H1 (cell line): ENCODE results near the gene SRSF6. TPM values are rescaled to one million over a fixed set of nuclear protein-coding genes. Genes with fewer than 3 reads are reported as not detected.

ENCODE experiments used
- BRCA1 ChIP-seq: IDR thresholded peaks from 2 replicates; pipeline ENCODE4 v1.6.1; 2012; ENCODE audit warnings: low read depth, low read length, improper control_type of control experiment
- GTF2F1 ChIP-seq: IDR thresholded peaks from 2 replicates; pipeline ENCODE4 v1.6.1; 2012; ENCODE audit warnings: low read depth, low read length, improper control_type of control experiment, borderline replicate concordance
- MAFK ChIP-seq: IDR thresholded peaks from 2 replicates; pipeline ENCODE4 v1.6.1; 2012; ENCODE audit warnings: low read depth, mild to moderate bottlenecking, improper control_type of control experiment, low read length
- SP2 ChIP-seq: IDR thresholded peaks from 2 replicates; pipeline ENCODE4 v1.6.1; 2012; ENCODE audit warnings: mild to moderate bottlenecking, low read length, inconsistent platforms
- SP4 ChIP-seq: IDR thresholded peaks from 2 replicates; pipeline ENCODE4 v1.6.1; 2012; ENCODE audit warnings: low read length, inconsistent platforms
- polyA plus RNA-seq, 7 experiments: library from polyadenylated mRNA; depleted of rRNA in 3 of 7; stranded (reverse) in 5 of 7; unstranded in 2 of 7; fragments of >200 nt in 5 of 7; fragments of 200-250 nt in 2 of 7; gene quantifications; 1 replicate in 5 of 7; 2 replicates in 1 of 7; 4 replicates in 1 of 7; pipeline versions ENCODE4 v1.2.1 to v1.2.3, GENCODE V29; 2011 to 2013; ENCODE audit warnings: missing spikeins in 2 of 7, mixed read lengths in 2 of 7
- total RNA-seq: library from RNA; stranded (reverse); fragmentation: NEBNext Ultra II Directional; extraction: Animal tissue kit (Norgen Biotek cat#: 25700); gene quantifications from 2 replicates; pipeline ENCODE4 v1.2.1, GENCODE V29; 2021
- TF ChIP-seq, protein P1 (sequence below), 3 experiments: IDR thresholded peaks; 1 replicate in 2 of 3; 2 replicates in 1 of 3; pipeline versions ENCODE4 v1.5.1 to v1.6.1; 2011; ENCODE audit warnings: low read length in 3 of 3, mild to moderate bottlenecking in 3 of 3, inconsistent platforms in 2 of 3, low read depth in 1 of 3, moderate library complexity in 1 of 3; ENCODE audit not compliant: insufficient read depth in 1 of 3; ENCODE audit errors: control extremely low read depth in 1 of 3

The SRSF6 gene
- total and polyA plus RNA-seq, 2 of the 8 experiments (the other 6 are each of a cell fraction or from before 2014, with no cell fraction given) = 48.0 to 171 TPM

DNA sequence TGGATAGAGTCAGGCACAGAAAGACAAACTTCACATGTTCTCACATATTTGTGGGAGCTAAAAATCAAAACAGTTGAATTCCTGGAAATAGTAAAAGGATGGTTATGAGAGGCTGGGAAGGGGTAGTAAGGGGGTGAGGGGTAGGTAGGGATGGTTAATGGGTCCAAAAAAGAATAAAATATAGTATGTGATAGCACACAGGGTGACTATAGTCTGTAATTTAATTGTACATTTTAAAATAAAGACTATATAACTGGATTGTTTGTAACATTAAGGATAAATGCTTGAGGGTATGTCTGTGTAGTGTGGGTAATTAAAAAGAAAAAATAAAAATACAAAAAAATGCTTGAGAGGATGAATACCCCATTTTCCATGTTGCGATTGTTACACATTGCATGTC is 9.9 kb downstream of the SRSF6 start (continued):
- TF ChIP-seq, protein P1, sequence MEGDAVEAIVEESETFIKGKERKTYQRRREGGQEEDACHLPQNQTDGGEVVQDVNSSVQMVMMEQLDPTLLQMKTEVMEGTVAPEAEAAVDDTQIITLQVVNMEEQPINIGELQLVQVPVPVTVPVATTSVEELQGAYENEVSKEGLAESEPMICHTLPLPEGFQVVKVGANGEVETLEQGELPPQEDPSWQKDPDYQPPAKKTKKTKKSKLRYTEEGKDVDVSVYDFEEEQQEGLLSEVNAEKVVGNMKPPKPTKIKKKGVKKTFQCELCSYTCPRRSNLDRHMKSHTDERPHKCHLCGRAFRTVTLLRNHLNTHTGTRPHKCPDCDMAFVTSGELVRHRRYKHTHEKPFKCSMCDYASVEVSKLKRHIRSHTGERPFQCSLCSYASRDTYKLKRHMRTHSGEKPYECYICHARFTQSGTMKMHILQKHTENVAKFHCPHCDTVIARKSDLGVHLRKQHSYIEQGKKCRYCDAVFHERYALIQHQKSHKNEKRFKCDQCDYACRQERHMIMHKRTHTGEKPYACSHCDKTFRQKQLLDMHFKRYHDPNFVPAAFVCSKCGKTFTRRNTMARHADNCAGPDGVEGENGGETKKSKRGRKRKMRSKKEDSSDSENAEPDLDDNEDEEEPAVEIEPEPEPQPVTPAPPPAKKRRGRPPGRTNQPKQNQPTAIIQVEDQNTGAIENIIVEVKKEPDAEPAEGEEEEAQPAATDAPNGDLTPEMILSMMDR (IDR thresholded peaks at IDR 0.05; ENCODE audit: control extremely low read depth in 1 of 3, insufficient read depth in 1 of 3, low read depth in 1 of 3, low read length in 3 of 3) = no peak
- TF ChIP-seq MAFK (no peak), SP2 (no peak), BRCA1 (no peak), SP4 (no peak), GTF2F1 (no peak)
